Measurements from ENCODE around the gene CYP2U1. TPM values are rescaled to one million over a fixed set of nuclear protein-coding genes. Genes with fewer than 3 reads are reported as not detected.

Gene CYP2U1
- total RNA-seq, 4 donors from 2014 or later, result 14.9 to 34.0 (median 27.3) TPM

DNA sequence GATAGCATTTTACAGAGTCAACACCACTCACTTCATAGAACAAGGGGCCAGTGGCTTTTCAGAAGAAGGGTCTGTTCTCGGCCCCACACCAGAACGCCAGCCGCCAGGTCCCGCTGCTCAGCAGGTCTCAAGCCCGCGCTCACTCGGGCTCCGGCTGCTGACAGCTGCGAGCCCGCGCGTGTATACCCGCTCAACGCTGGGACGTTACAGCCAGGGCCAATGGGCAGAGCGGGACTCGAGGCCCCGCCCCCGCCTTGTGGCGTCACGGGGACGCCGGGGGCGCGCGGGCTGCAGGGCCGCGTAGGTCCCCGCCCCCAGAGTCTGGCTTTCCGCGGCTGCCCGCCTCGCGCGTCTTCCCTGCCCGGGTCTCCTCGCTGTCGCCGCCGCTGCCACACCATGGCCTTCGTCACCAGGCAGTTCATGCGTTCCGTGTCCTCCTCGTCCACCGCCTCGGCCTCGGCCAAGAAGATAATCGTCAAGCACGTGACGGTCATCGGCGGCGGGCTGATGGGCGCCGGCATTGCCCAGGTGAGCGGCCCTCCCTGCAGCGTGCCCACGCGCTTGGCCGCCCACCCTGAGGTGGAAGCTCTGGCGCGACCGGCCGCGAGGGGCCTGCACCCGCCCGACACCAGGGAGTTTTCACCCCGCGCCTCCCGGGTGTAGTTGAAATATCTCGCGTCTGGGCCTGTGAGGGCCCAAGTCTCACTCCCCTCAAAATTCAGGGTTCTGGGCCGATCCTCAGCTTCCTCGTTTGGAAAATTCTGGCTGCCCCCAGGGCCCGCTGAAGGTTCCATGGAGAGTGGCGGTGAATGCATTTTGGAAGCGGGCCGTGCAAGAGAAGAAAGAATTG, 58.4 kb downstream of the CYP2U1 start, which contains the start of gene HADH:
HADH (plus strand) TSS at position 353 of the 850 bp plus-strand sequence; CDS start at position 397, 44 bp downstream.
- H3K36me3 ChIP-seq, result no peaks in the 10 kb centered on the region
- peak within 1 kb of the TSS; percentile 56 to 85 for H3K4me3 ChIP-seq
- peaks cover 3 to 66% (median 13%) of the 10 kb centered on the region in 3 donors for H3K4me1 ChIP-seq
- peak within 1 kb of the TSS; percentile 62 to 98 (median 94) for H3K27ac ChIP-seq
- H3K9me3 ChIP-seq, result no peaks in the 10 kb centered on the region
- WGBS, 2 donors (ENCODE audit: low coverage in 1 of 2), result 0% methylated on average over 3 to 6 of the region's 78 CpGs
- H3K27me3 ChIP-seq, result no peaks in the 10 kb centered on the region
- TF ChIP-seq, protein P1, sequence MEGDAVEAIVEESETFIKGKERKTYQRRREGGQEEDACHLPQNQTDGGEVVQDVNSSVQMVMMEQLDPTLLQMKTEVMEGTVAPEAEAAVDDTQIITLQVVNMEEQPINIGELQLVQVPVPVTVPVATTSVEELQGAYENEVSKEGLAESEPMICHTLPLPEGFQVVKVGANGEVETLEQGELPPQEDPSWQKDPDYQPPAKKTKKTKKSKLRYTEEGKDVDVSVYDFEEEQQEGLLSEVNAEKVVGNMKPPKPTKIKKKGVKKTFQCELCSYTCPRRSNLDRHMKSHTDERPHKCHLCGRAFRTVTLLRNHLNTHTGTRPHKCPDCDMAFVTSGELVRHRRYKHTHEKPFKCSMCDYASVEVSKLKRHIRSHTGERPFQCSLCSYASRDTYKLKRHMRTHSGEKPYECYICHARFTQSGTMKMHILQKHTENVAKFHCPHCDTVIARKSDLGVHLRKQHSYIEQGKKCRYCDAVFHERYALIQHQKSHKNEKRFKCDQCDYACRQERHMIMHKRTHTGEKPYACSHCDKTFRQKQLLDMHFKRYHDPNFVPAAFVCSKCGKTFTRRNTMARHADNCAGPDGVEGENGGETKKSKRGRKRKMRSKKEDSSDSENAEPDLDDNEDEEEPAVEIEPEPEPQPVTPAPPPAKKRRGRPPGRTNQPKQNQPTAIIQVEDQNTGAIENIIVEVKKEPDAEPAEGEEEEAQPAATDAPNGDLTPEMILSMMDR (IDR thresholded peaks at IDR 0.05), result no peak
- TF ChIP-seq EP300 (IDR thresholded peaks at IDR 0.05), result no peak
- TF ChIP-seq POLR2A (IDR thresholded peaks at IDR 0.05), result peak; percentile 89 to 97
- TF ChIP-seq POLR2AphosphoS5 (IDR thresholded peaks at IDR 0.05), result peak; percentile 98
- ATAC-seq, result peak; percentile 100

GRCh38 chr4:107991945-107992630, 60.7 kb downstream of the CYP2U1 start:
- no peak for ATAC-seq
- Histone ChIP-seq H3K36me3 (peaks cover 0 to 3% of the 10 kb centered on the region in 2 donors), H3K4me1 (peaks cover 8 to 84% (median 13%) of the 10 kb centered on the region in 3 donors), H3K4me3 (peak overlapping the region in 1 of 2 donors; percentile 85), H3K27me3 (no peaks in the 10 kb centered on the region), H3K27ac (peak overlapping the region in 3 of 4 donors; percentile 38 to 98 (median 95)), H3K9me3 (no peaks in the 10 kb centered on the region)
- WGBS, 2 donors (ENCODE audit: low coverage in 1 of 2), result 53 to 55% methylated on average over 2 to 3 of the region's 3 CpGs
- TF ChIP-seq EP300 (IDR thresholded peaks at IDR 0.05) (no peak), POLR2AphosphoS5 (IDR thresholded peaks at IDR 0.05) (no peak), POLR2A (IDR thresholded peaks at IDR 0.05) (no peak)
- TF ChIP-seq, protein P1 (IDR thresholded peaks at IDR 0.05), result no peak

- no peak for ATAC-seq
- no peaks in the 10 kb centered on the region for H3K27me3 ChIP-seq
- H3K27ac ChIP-seq, result peak overlapping the region in 2 of 4 donors; percentile 95 to 98
- peaks cover 0 to 3% of the 10 kb centered on the region in 2 donors for H3K36me3 ChIP-seq
- H3K9me3 ChIP-seq, result no peaks in the 10 kb centered on the region
- peaks cover 16 to 87% (median 17%) of the 10 kb centered on the region in 3 donors for H3K4me1 ChIP-seq
- peak overlapping the region in 1 of 2 donors; percentile 9 for H3K4me3 ChIP-seq
- 67 to 73% methylated on average over 3 of the region's 3 CpGs for WGBS, 2 donors (ENCODE audit: low coverage in 1 of 2)
- no peak for TF ChIP-seq EP300 (IDR thresholded peaks at IDR 0.05)
- TF ChIP-seq POLR2A (IDR thresholded peaks at IDR 0.05), result no peak
- TF ChIP-seq, protein P1 (IDR thresholded peaks at IDR 0.05), result no peak
- no peak for TF ChIP-seq POLR2AphosphoS5 (IDR thresholded peaks at IDR 0.05)
Observed at GRCh38 chr4:107993969-107994368, 62.6 kb downstream of the CYP2U1 start.

DNA sequence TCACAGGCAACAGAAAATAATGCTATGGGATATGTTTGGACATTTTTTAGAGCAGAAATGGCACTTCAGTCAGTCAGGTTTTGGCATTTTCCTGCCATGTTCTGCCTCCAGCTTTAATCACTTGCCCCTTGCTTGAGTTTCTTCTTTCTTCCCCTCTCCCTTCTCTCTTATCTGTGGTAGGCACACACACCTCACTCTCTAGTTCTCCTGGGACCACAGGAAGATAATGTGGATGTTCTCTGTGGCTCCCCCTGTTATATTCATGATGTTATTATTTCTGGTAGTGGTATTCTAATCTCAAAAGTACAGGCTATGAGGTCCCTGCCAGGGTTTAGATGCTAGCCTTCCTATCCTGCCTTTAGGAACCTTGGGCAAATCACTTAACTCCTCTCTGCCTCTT, 63.5 kb downstream of the CYP2U1 start:
- H3K27ac ChIP-seq, result peak overlapping the region in 2 of 4 donors; percentile 95 to 98
- TF ChIP-seq, protein P1 (IDR thresholded peaks at IDR 0.05), result no peak
- TF ChIP-seq POLR2AphosphoS5 (IDR thresholded peaks at IDR 0.05) (no peak), EP300 (IDR thresholded peaks at IDR 0.05) (no peak), POLR2A (IDR thresholded peaks at IDR 0.05) (no peak)
- no peak for ATAC-seq
- no peak overlapping the region for H3K4me3 ChIP-seq
- no peaks in the 10 kb centered on the region for H3K9me3 ChIP-seq
- no peaks in the 10 kb centered on the region for H3K27me3 ChIP-seq
- peaks cover 18 to 92% (median 18%) of the 10 kb centered on the region in 3 donors for H3K4me1 ChIP-seq
- H3K36me3 ChIP-seq, result peaks cover 0 to 3% of the 10 kb centered on the region in 2 donors
